SH-SY5Y (cell line): ENCODE data around the gene KCNJ3.

Source experiments
- GATA2 ChIP-seq: IDR thresholded peaks from 2 replicates; pipeline ENCODE4 v1.6.1; 2011; ENCODE audit warnings: mild to moderate bottlenecking, low read depth, low read length
- GATA3 ChIP-seq: IDR thresholded peaks from 2 replicates; pipeline ENCODE4 v1.6.1; 2011; ENCODE audit warnings: low read depth, mild to moderate bottlenecking, low read length, moderate library complexity

DNA sequence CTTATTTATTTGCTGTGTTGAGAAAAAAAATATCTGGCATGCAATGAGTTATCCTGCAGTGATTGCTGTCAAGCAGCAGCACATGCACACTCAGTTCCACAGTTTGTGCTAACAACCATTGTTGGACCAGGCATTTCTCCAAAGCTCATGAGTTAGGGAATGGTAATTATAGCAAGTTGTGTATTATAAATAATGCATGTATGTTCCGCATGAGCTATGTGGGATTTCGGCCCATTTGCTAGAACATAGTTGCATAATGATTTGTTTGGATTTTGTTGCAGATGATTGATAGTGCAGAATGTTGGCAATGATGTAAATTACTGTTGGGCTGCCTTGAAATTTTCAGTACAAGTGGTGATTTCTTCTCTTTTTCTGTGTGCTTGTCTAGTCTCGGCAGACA, 10.7 kb downstream of the KCNJ3 start:
- no peak for TF ChIP-seq GATA2
- no peak for TF ChIP-seq GATA3
